GM23338 (cell line): ENCODE results near the gene MRPS15. TPM values are rescaled to one million over a fixed set of nuclear protein-coding genes. Genes with fewer than 3 reads are reported as not detected.

ENCODE experiments used
- ATAC-seq: fragments of 200-7000 bp; cut with Tn5 transposase; 3 replicates; pipeline ENCODE4 v1.9.1; 2020
- DNase-seq: peaks from one replicate; pipeline ENCODE4 v3.0.0-alpha.2; 2015; ENCODE audit warnings: low spot score
- H2AFZ ChIP-seq: fragments of 200-600 bp; sonication (generic); 2 replicates; pipeline ENCODE4 v1.8.0; 2016; ENCODE audit warnings: antibody characterized with exemption, mild to moderate bottlenecking, moderate library complexity
- H3F3A ChIP-seq: fragments of 200-600 bp; sonication (generic); replicated peaks from 2 replicates; pipeline ENCODE4 v1.8.0; 2017; ENCODE audit warnings: antibody characterized with exemption, mixed run types, low read depth
- H3K27ac ChIP-seq: fragments of 200-600 bp; sonication (generic); 2 replicates; pipeline ENCODE4 v1.6.1; 2016; ENCODE audit warnings: low read depth
- H3K27me3 ChIP-seq: fragments of 200-600 bp; sonication (generic); 2 replicates; pipeline ENCODE4 v1.8.0; 2016; ENCODE audit warnings: mild to moderate bottlenecking, mixed run types, moderate library complexity; ENCODE audit not compliant: insufficient read depth
- H3K36me3 ChIP-seq: fragments of 200-600 bp; sonication (generic); 2 replicates; pipeline ENCODE4 v1.8.0; 2016; ENCODE audit warnings: mild to moderate bottlenecking; ENCODE audit not compliant: insufficient read depth
- H3K4me1 ChIP-seq: fragments of 200-600 bp; sonication (generic); 2 replicates; pipeline ENCODE4 v1.8.0; 2016; ENCODE audit warnings: mild to moderate bottlenecking, moderate library complexity; ENCODE audit not compliant: insufficient read depth
- H3K4me2 ChIP-seq: fragments of 200-600 bp; sonication (generic); 2 replicates; pipeline ENCODE4 v1.7.1; 2017; ENCODE audit warnings: mixed run types
- H3K4me3 ChIP-seq: fragments of 200-600 bp; sonication (generic); 2 replicates; pipeline ENCODE4 v1.6.1; 2016; ENCODE audit warnings: mixed run types
- H3K79me2 ChIP-seq: fragments of 200-600 bp; sonication (generic); replicated peaks from 2 replicates; pipeline ENCODE4 v1.8.0; 2017; ENCODE audit warnings: mild to moderate bottlenecking; ENCODE audit not compliant: insufficient read depth
- H3K9me2 ChIP-seq: fragments of 200-600 bp; sonication (generic); 2 replicates; pipeline ENCODE4 v1.8.0; 2017; ENCODE audit not compliant: insufficient read depth
- H4K20me1 ChIP-seq: fragments of 200-600 bp; sonication (generic); replicated peaks from 2 replicates; pipeline ENCODE4 v1.8.0; 2017; ENCODE audit warnings: mild to moderate bottlenecking; ENCODE audit not compliant: insufficient read depth
- H3K27ac Mint-ChIP-seq: 2 replicates; pipeline ENCODE4 v1.8.0; 2020; ENCODE audit warnings: inconsistent platforms, mild to moderate bottlenecking, moderate library complexity, mixed read lengths
- H3K27me3 Mint-ChIP-seq: 3 replicates; pipeline ENCODE4 v1.8.0; 2022; ENCODE audit warnings: low read depth, mild to moderate bottlenecking, moderate library complexity, mixed read lengths, inconsistent platforms; ENCODE audit not compliant: insufficient read depth, poor library complexity
- H3K36me3 Mint-ChIP-seq: 3 replicates; pipeline ENCODE4 v1.8.0; 2021; ENCODE audit warnings: low read depth, mild to moderate bottlenecking, inconsistent platforms, moderate library complexity, mixed read lengths
- H3K4me1 Mint-ChIP-seq: 3 replicates; pipeline ENCODE4 v1.8.0; 2020; ENCODE audit warnings: mild to moderate bottlenecking, inconsistent platforms, mixed read lengths
- H3K4me3 Mint-ChIP-seq: 3 replicates; pipeline ENCODE4 v1.8.0; 2021; ENCODE audit warnings: moderate library complexity, mild to moderate bottlenecking, inconsistent platforms, mixed read lengths
- H3K9me3 Mint-ChIP-seq: 3 replicates; pipeline ENCODE4 v1.8.0; 2020; ENCODE audit warnings: moderate library complexity, mild to moderate bottlenecking, inconsistent platforms, mixed read lengths
- CREB1 ChIP-seq: fragments of 250-450 bp; sonication (Bioruptor Pico); IDR thresholded peaks from 2 replicates; pipeline ENCODE4 v1.5.0; 2020; ENCODE audit warnings: low read depth, mild to moderate bottlenecking, moderate library complexity
- EZH2 ChIP-seq: fragments of 200-600 bp; sonication (generic); IDR thresholded peaks from one replicate; pipeline ENCODE4 v1.8.0; 2017; ENCODE audit warnings: antibody characterized with exemption, mild to moderate bottlenecking, low read depth; ENCODE audit not compliant: unreplicated experiment
- EZH2phosphoT487 ChIP-seq: fragments of 200-600 bp; sonication (generic); IDR thresholded peaks from one replicate; pipeline ENCODE4 v1.8.1; 2018; ENCODE audit warnings: antibody characterized with exemption; ENCODE audit not compliant: unreplicated experiment
- JUNB ChIP-seq: IDR thresholded peaks from one replicate; pipeline ENCODE4 v1.6.1; 2016; ENCODE audit warnings: antibody characterized with exemption; ENCODE audit not compliant: unreplicated experiment
- NANOG ChIP-seq: IDR thresholded peaks from 2 replicates; pipeline ENCODE4 v1.6.1; 2016; ENCODE audit warnings: antibody characterized with exemption, borderline replicate concordance
- POLR2AphosphoS5 ChIP-seq: IDR thresholded peaks from 2 replicates; pipeline ENCODE4 v1.6.1; 2016; ENCODE audit warnings: antibody characterized with exemption, low read depth
- STAT1 ChIP-seq: IDR thresholded peaks from one replicate; pipeline ENCODE4 v1.6.1; 2016; ENCODE audit warnings: antibody characterized with exemption; ENCODE audit not compliant: unreplicated experiment
- ZNF114 ChIP-seq: fragments of 250-450 bp; sonication (Bioruptor Pico); IDR thresholded peaks from 2 replicates; pipeline ENCODE4 v1.5.0; 2020; ENCODE audit warnings: mild to moderate bottlenecking, moderate library complexity
- ZNF331 ChIP-seq: fragments of 250-450 bp; sonication (Bioruptor Pico); IDR thresholded peaks from 2 replicates; pipeline ENCODE4 v1.5.0; 2020; ENCODE audit warnings: low read depth, mild to moderate bottlenecking, moderate library complexity
- polyA plus RNA-seq: library from polyadenylated mRNA; unstranded; fragments of >200 nt; fragmentation: Nextera tagmentation; extraction: Ambion mirVana; gene quantifications from 2 replicates; pipeline ENCODE4 v1.2.1, GENCODE V29; 2016
- total RNA-seq: library from RNA; depleted of rRNA; stranded (reverse); fragments of >200 nt; shearing (Covaris generic); gene quantifications from 2 replicates; pipeline ENCODE4 v1.2.3, GENCODE V29; 2014
- TF ChIP-seq, protein P1 (sequence below): IDR thresholded peaks from 2 replicates; pipeline ENCODE4 v1.6.1; 2016; ENCODE audit warnings: antibody characterized with exemption
- TF ChIP-seq, protein P2 (sequence below), 2 experiments: fragments of 200-600 bp in 1 of 2; sonication (generic) in 1 of 2; conservative IDR thresholded peaks; 2 replicates each; pipeline versions ENCODE4 v1.5.1 to v1.6.1; 2016 to 2017; ENCODE audit warnings: antibody characterized with exemption in 2 of 2, low read depth in 2 of 2, mild to moderate bottlenecking in 2 of 2, moderate library complexity in 1 of 2

Gene MRPS15
- total and polyA plus RNA-seq, 2 experiments from 2014 or later, result 105 to 311 TPM

DNA sequence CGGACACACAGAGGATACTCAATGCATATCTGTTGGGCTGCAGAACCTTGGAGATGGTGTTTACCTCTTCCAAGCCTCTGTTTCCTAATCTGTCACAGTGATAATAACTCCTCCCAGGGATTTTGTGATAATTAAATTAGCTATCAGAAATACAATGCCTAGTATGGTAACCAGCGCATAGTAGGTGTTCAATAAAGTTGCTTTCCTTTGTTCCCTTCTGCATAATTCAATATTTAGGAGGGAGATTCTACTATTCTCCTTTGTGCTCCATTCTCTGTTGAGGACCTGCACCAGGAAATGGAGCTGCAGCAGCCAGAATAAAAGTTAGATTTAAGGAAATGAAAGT, 21.9 kb upstream of the MRPS15 start:
- Histone ChIP-seq H3K27ac (no peak overlapping the region), H3K36me3 (no peaks in the 10 kb centered on the region), H3K79me2 (no peaks in the 10 kb centered on the region), H3K4me2 (no peak overlapping the region), H3K9me2 (no peaks in the 10 kb centered on the region), H4K20me1 (no peaks in the 10 kb centered on the region), H3K4me1 (no peaks in the 10 kb centered on the region; the same call in 1 of the 2 replicates), H3K4me3 (no peak overlapping the region), H3K27me3 (no peaks in the 10 kb centered on the region), H3F3A (no peaks in the 10 kb centered on the region), H2AFZ (no peak overlapping the region)
- no peaks in the 10 kb centered on the region for H3K36me3 Mint-ChIP-seq
- no peak overlapping the region for H3K27ac Mint-ChIP-seq
- no peak for ATAC-seq
- H3K4me1 Mint-ChIP-seq, result peaks cover 16% of the 10 kb centered on the region
- TF ChIP-seq JUNB (no peak), POLR2AphosphoS5 (no peak), EZH2 (no peak), CREB1 (CRISPR knock-in tag) (no peak), NANOG (no peak), STAT1 (no peak)
- TF ChIP-seq, protein P1, sequence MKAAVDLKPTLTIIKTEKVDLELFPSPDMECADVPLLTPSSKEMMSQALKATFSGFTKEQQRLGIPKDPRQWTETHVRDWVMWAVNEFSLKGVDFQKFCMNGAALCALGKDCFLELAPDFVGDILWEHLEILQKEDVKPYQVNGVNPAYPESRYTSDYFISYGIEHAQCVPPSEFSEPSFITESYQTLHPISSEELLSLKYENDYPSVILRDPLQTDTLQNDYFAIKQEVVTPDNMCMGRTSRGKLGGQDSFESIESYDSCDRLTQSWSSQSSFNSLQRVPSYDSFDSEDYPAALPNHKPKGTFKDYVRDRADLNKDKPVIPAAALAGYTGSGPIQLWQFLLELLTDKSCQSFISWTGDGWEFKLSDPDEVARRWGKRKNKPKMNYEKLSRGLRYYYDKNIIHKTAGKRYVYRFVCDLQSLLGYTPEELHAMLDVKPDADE, result no peak
- H3K27me3 Mint-ChIP-seq, result peaks cover 6% of the 10 kb centered on the region
- DNase-seq, result no peak
- H3K9me3 Mint-ChIP-seq, result peaks cover 3% of the 10 kb centered on the region; the same call in 1 of the 3 replicates
- H3K4me3 Mint-ChIP-seq, result no peak overlapping the region

- no peaks in the 10 kb centered on the region for H3K79me2 ChIP-seq
- Mint-ChIP-seq H3K27ac (no peak overlapping the region), H3K27me3 (peaks cover 6% of the 10 kb centered on the region), H3K36me3 (no peaks in the 10 kb centered on the region), H3K4me3 (no peak overlapping the region), H3K9me3 (peaks cover 3% of the 10 kb centered on the region; the same call in 1 of the 3 replicates), H3K4me1 (peaks cover 10% of the 10 kb centered on the region)
- no peaks in the 10 kb centered on the region for H4K20me1 ChIP-seq
- H3K4me1 ChIP-seq, result no peaks in the 10 kb centered on the region
- ATAC-seq (no peak), DNase-seq (no peak)
- no peaks in the 10 kb centered on the region for H3F3A ChIP-seq
- TF ChIP-seq EZH2 (no peak), ZNF114 (CRISPR knock-in tag) (no peak), EZH2phosphoT487 (no peak), STAT1 (no peak), JUNB (no peak), CREB1 (CRISPR knock-in tag) (no peak), POLR2AphosphoS5 (no peak), ZNF331 (CRISPR knock-in tag) (no peak), NANOG (no peak)
- TF ChIP-seq, protein P1, result no peak
- TF ChIP-seq, protein P2, sequence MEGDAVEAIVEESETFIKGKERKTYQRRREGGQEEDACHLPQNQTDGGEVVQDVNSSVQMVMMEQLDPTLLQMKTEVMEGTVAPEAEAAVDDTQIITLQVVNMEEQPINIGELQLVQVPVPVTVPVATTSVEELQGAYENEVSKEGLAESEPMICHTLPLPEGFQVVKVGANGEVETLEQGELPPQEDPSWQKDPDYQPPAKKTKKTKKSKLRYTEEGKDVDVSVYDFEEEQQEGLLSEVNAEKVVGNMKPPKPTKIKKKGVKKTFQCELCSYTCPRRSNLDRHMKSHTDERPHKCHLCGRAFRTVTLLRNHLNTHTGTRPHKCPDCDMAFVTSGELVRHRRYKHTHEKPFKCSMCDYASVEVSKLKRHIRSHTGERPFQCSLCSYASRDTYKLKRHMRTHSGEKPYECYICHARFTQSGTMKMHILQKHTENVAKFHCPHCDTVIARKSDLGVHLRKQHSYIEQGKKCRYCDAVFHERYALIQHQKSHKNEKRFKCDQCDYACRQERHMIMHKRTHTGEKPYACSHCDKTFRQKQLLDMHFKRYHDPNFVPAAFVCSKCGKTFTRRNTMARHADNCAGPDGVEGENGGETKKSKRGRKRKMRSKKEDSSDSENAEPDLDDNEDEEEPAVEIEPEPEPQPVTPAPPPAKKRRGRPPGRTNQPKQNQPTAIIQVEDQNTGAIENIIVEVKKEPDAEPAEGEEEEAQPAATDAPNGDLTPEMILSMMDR (conservative IDR thresholded peaks at IDR 0.05; ENCODE audit: low read depth in 2 of 2), result no peak
- H3K27ac ChIP-seq, result no peak overlapping the region
- H2AFZ ChIP-seq, result no peak overlapping the region
- no peak overlapping the region for H3K4me3 ChIP-seq
- H3K9me2 ChIP-seq, result no peaks in the 10 kb centered on the region
- H3K4me2 ChIP-seq, result no peak overlapping the region
- no peaks in the 10 kb centered on the region for H3K27me3 ChIP-seq
- no peaks in the 10 kb centered on the region for H3K36me3 ChIP-seq
These were observed 19.9 kb upstream of the MRPS15 start for GRCh38 chr1:36484099-36484498.
